Thyroid gland (tissue), 4 donors: ENCODE measurements around the gene IL25.

Experiments used
- POLR2A ChIP-seq, 2 donors: fragments of 450-650 bp; IDR thresholded peaks; one replicate each; pipeline ENCODE4 v1.6.1; 2017; ENCODE audit warnings: antibody characterized with exemption in 2 of 2, mild to moderate bottlenecking in 2 of 2, moderate library complexity in 1 of 2
- TF ChIP-seq, protein P1 (sequence below), 6 experiments: fragments of 200-600 bp in 3 of 6; fragments of 450-650 bp in 3 of 6; sonication (generic) in 3 of 6; IDR thresholded peaks; one replicate each; pipeline ENCODE4 v1.5.1; 2016 to 2019; ENCODE audit warnings: antibody characterized with exemption in 6 of 6, mild to moderate bottlenecking in 2 of 6, inconsistent platforms in 1 of 6, moderate library complexity in 1 of 6

DNA sequence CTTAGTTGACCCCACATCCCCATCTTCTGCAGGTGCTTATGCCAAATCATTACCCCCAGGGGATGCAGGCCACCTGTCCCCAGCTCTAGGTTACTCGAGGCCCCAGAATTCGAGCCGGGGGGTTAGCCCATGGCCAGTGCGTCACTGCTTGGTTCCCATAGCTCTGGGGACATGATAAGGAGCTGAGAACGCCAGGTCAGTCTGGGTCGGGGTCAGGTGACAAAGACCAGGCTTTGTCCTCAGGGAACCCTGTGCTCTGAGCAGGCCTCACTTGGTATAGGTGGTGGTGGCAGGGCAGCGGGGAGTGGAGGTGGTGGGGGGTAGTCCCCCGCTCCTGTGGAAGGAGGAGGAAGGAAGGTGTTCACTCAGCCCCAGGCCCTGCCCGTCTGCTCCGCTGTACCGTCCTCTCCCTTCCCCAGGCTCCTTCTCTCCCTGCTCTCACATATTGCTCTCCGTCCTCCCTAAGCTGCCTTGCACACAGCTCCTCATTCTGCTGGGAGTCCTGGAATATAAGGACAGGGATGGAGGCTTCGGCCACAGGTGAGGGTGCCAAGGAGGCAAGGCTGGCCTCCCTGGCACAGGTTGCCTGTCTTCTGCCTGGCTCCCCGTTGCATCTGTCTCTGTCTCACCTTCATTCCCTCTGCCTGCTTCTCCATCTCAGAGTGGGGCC is 37.5 kb downstream of the IL25 start:
- no peak for TF ChIP-seq POLR2A (IDR thresholded peaks at IDR 0.05)
- TF ChIP-seq, protein P1, sequence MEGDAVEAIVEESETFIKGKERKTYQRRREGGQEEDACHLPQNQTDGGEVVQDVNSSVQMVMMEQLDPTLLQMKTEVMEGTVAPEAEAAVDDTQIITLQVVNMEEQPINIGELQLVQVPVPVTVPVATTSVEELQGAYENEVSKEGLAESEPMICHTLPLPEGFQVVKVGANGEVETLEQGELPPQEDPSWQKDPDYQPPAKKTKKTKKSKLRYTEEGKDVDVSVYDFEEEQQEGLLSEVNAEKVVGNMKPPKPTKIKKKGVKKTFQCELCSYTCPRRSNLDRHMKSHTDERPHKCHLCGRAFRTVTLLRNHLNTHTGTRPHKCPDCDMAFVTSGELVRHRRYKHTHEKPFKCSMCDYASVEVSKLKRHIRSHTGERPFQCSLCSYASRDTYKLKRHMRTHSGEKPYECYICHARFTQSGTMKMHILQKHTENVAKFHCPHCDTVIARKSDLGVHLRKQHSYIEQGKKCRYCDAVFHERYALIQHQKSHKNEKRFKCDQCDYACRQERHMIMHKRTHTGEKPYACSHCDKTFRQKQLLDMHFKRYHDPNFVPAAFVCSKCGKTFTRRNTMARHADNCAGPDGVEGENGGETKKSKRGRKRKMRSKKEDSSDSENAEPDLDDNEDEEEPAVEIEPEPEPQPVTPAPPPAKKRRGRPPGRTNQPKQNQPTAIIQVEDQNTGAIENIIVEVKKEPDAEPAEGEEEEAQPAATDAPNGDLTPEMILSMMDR (IDR thresholded peaks at IDR 0.05), result no peak
